GM23338 (cell line): ENCODE results near the gene RNF186. TPM values are rescaled to one million over a fixed set of nuclear protein-coding genes. Genes with fewer than 3 reads are reported as not detected.

Experiments
- ATAC-seq: fragments of 200-7000 bp; cut with Tn5 transposase; 3 replicates; pipeline ENCODE4 v1.9.1; 2020
- DNase-seq: peaks from one replicate; pipeline ENCODE4 v3.0.0-alpha.2; 2015; ENCODE audit warnings: low spot score
- H2AFZ ChIP-seq: fragments of 200-600 bp; sonication (generic); 2 replicates; pipeline ENCODE4 v1.8.0; 2016; ENCODE audit warnings: antibody characterized with exemption, mild to moderate bottlenecking, moderate library complexity
- H3F3A ChIP-seq: fragments of 200-600 bp; sonication (generic); replicated peaks from 2 replicates; pipeline ENCODE4 v1.8.0; 2017; ENCODE audit warnings: antibody characterized with exemption, mixed run types, low read depth
- H3K27ac ChIP-seq: fragments of 200-600 bp; sonication (generic); 2 replicates; pipeline ENCODE4 v1.6.1; 2016; ENCODE audit warnings: low read depth
- H3K27me3 ChIP-seq: fragments of 200-600 bp; sonication (generic); 2 replicates; pipeline ENCODE4 v1.8.0; 2016; ENCODE audit warnings: mild to moderate bottlenecking, mixed run types, moderate library complexity; ENCODE audit not compliant: insufficient read depth
- H3K36me3 ChIP-seq: fragments of 200-600 bp; sonication (generic); 2 replicates; pipeline ENCODE4 v1.8.0; 2016; ENCODE audit warnings: mild to moderate bottlenecking; ENCODE audit not compliant: insufficient read depth
- H3K4me1 ChIP-seq: fragments of 200-600 bp; sonication (generic); 2 replicates; pipeline ENCODE4 v1.8.0; 2016; ENCODE audit warnings: mild to moderate bottlenecking, moderate library complexity; ENCODE audit not compliant: insufficient read depth
- H3K4me2 ChIP-seq: fragments of 200-600 bp; sonication (generic); 2 replicates; pipeline ENCODE4 v1.7.1; 2017; ENCODE audit warnings: mixed run types
- H3K4me3 ChIP-seq: fragments of 200-600 bp; sonication (generic); 2 replicates; pipeline ENCODE4 v1.6.1; 2016; ENCODE audit warnings: mixed run types
- H3K79me2 ChIP-seq: fragments of 200-600 bp; sonication (generic); replicated peaks from 2 replicates; pipeline ENCODE4 v1.8.0; 2017; ENCODE audit warnings: mild to moderate bottlenecking; ENCODE audit not compliant: insufficient read depth
- H3K9me2 ChIP-seq: fragments of 200-600 bp; sonication (generic); 2 replicates; pipeline ENCODE4 v1.8.0; 2017; ENCODE audit not compliant: insufficient read depth
- H4K20me1 ChIP-seq: fragments of 200-600 bp; sonication (generic); replicated peaks from 2 replicates; pipeline ENCODE4 v1.8.0; 2017; ENCODE audit warnings: mild to moderate bottlenecking; ENCODE audit not compliant: insufficient read depth
- H3K27ac Mint-ChIP-seq: 2 replicates; pipeline ENCODE4 v1.8.0; 2020; ENCODE audit warnings: inconsistent platforms, mild to moderate bottlenecking, moderate library complexity, mixed read lengths
- H3K27me3 Mint-ChIP-seq: 3 replicates; pipeline ENCODE4 v1.8.0; 2022; ENCODE audit warnings: low read depth, mild to moderate bottlenecking, moderate library complexity, mixed read lengths, inconsistent platforms; ENCODE audit not compliant: insufficient read depth, poor library complexity
- H3K36me3 Mint-ChIP-seq: 3 replicates; pipeline ENCODE4 v1.8.0; 2021; ENCODE audit warnings: low read depth, mild to moderate bottlenecking, inconsistent platforms, moderate library complexity, mixed read lengths
- H3K4me1 Mint-ChIP-seq: 3 replicates; pipeline ENCODE4 v1.8.0; 2020; ENCODE audit warnings: mild to moderate bottlenecking, inconsistent platforms, mixed read lengths
- H3K4me3 Mint-ChIP-seq: 3 replicates; pipeline ENCODE4 v1.8.0; 2021; ENCODE audit warnings: moderate library complexity, mild to moderate bottlenecking, inconsistent platforms, mixed read lengths
- H3K9me3 Mint-ChIP-seq: 3 replicates; pipeline ENCODE4 v1.8.0; 2020; ENCODE audit warnings: moderate library complexity, mild to moderate bottlenecking, inconsistent platforms, mixed read lengths
- CREB1 ChIP-seq: fragments of 250-450 bp; sonication (Bioruptor Pico); IDR thresholded peaks from 2 replicates; pipeline ENCODE4 v1.5.0; 2020; ENCODE audit warnings: low read depth, mild to moderate bottlenecking, moderate library complexity
- EZH2 ChIP-seq: fragments of 200-600 bp; sonication (generic); IDR thresholded peaks from one replicate; pipeline ENCODE4 v1.8.0; 2017; ENCODE audit warnings: antibody characterized with exemption, mild to moderate bottlenecking, low read depth; ENCODE audit not compliant: unreplicated experiment
- JUNB ChIP-seq: IDR thresholded peaks from one replicate; pipeline ENCODE4 v1.6.1; 2016; ENCODE audit warnings: antibody characterized with exemption; ENCODE audit not compliant: unreplicated experiment
- NANOG ChIP-seq: IDR thresholded peaks from 2 replicates; pipeline ENCODE4 v1.6.1; 2016; ENCODE audit warnings: antibody characterized with exemption, borderline replicate concordance
- POLR2AphosphoS5 ChIP-seq: IDR thresholded peaks from 2 replicates; pipeline ENCODE4 v1.6.1; 2016; ENCODE audit warnings: antibody characterized with exemption, low read depth
- STAT1 ChIP-seq: IDR thresholded peaks from one replicate; pipeline ENCODE4 v1.6.1; 2016; ENCODE audit warnings: antibody characterized with exemption; ENCODE audit not compliant: unreplicated experiment
- ZNF114 ChIP-seq: fragments of 250-450 bp; sonication (Bioruptor Pico); IDR thresholded peaks from 2 replicates; pipeline ENCODE4 v1.5.0; 2020; ENCODE audit warnings: mild to moderate bottlenecking, moderate library complexity
- ZNF331 ChIP-seq: fragments of 250-450 bp; sonication (Bioruptor Pico); IDR thresholded peaks from 2 replicates; pipeline ENCODE4 v1.5.0; 2020; ENCODE audit warnings: low read depth, mild to moderate bottlenecking, moderate library complexity
- polyA plus RNA-seq: library from polyadenylated mRNA; unstranded; fragments of >200 nt; fragmentation: Nextera tagmentation; extraction: Ambion mirVana; gene quantifications from 2 replicates; pipeline ENCODE4 v1.2.1, GENCODE V29; 2016
- total RNA-seq: library from RNA; depleted of rRNA; stranded (reverse); fragments of >200 nt; shearing (Covaris generic); gene quantifications from 2 replicates; pipeline ENCODE4 v1.2.3, GENCODE V29; 2014
- TF ChIP-seq, protein P1 (sequence below), 2 experiments: fragments of 200-600 bp in 1 of 2; sonication (generic) in 1 of 2; conservative IDR thresholded peaks; 2 replicates each; pipeline versions ENCODE4 v1.5.1 to v1.6.1; 2016 to 2017; ENCODE audit warnings: antibody characterized with exemption in 2 of 2, low read depth in 2 of 2, mild to moderate bottlenecking in 2 of 2, moderate library complexity in 1 of 2
- TF ChIP-seq, protein P2 (sequence below): IDR thresholded peaks from one replicate; pipeline ENCODE4 v1.6.1; 2018; ENCODE audit warnings: antibody characterized with exemption; ENCODE audit not compliant: unreplicated experiment
- TF ChIP-seq, protein P3 (sequence below): IDR thresholded peaks from 2 replicates; pipeline ENCODE4 v1.6.1; 2016; ENCODE audit warnings: antibody characterized with exemption

RNF186 gene
- total and polyA plus RNA-seq, 2 experiments from 2014 or later: not detected

DNA sequence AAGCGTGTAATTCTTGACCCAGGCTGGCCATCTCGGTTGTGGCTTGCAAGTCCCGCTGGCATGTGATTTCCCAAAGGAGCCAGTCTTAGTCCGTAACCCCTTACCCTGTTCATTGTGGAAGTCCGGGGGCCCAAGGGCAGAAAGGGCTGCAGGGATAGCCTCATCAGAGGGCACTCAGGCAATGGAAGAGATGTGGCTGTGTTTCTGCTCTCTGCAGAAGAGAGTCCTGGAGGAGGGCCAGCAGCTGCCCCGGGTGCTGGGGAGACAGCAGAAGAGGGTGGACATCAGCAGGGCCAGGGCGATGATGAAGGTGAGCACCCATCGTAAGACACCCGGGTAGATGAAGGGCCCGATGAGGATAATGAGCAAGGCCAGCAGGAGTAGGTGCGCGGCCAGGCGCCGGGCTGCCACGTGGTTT, 830 bp downstream of the RNF186 start:
- Mint-ChIP-seq H3K36me3 (no peaks in the 10 kb centered on the region; the same call in 2 of the 3 replicates), H3K4me1 (peaks cover 33% of the 10 kb centered on the region), H3K27me3 (peaks cover 12% of the 10 kb centered on the region), H3K27ac (no peak overlapping the region), H3K4me3 (no peak overlapping the region), H3K9me3 (peaks cover 5% of the 10 kb centered on the region; the same call in 2 of the 3 replicates)
- no peak for DNase-seq
- no peaks in the 10 kb centered on the region for H3K79me2 ChIP-seq
- H3K9me2 ChIP-seq: no peaks in the 10 kb centered on the region
- no peak for ATAC-seq
- no peak overlapping the region for H3K4me3 ChIP-seq
- H2AFZ ChIP-seq: no peak overlapping the region; the same call in 1 of the 2 replicates
- H3K27ac ChIP-seq: no peak overlapping the region
- peaks cover 26% of the 10 kb centered on the region for H3K4me1 ChIP-seq
- no peak for TF ChIP-seq STAT1
- TF ChIP-seq NANOG: no peak
- TF ChIP-seq, protein P1, sequence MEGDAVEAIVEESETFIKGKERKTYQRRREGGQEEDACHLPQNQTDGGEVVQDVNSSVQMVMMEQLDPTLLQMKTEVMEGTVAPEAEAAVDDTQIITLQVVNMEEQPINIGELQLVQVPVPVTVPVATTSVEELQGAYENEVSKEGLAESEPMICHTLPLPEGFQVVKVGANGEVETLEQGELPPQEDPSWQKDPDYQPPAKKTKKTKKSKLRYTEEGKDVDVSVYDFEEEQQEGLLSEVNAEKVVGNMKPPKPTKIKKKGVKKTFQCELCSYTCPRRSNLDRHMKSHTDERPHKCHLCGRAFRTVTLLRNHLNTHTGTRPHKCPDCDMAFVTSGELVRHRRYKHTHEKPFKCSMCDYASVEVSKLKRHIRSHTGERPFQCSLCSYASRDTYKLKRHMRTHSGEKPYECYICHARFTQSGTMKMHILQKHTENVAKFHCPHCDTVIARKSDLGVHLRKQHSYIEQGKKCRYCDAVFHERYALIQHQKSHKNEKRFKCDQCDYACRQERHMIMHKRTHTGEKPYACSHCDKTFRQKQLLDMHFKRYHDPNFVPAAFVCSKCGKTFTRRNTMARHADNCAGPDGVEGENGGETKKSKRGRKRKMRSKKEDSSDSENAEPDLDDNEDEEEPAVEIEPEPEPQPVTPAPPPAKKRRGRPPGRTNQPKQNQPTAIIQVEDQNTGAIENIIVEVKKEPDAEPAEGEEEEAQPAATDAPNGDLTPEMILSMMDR (conservative IDR thresholded peaks at IDR 0.05; ENCODE audit: low read depth in 2 of 2): no peak
- TF ChIP-seq, protein P2, sequence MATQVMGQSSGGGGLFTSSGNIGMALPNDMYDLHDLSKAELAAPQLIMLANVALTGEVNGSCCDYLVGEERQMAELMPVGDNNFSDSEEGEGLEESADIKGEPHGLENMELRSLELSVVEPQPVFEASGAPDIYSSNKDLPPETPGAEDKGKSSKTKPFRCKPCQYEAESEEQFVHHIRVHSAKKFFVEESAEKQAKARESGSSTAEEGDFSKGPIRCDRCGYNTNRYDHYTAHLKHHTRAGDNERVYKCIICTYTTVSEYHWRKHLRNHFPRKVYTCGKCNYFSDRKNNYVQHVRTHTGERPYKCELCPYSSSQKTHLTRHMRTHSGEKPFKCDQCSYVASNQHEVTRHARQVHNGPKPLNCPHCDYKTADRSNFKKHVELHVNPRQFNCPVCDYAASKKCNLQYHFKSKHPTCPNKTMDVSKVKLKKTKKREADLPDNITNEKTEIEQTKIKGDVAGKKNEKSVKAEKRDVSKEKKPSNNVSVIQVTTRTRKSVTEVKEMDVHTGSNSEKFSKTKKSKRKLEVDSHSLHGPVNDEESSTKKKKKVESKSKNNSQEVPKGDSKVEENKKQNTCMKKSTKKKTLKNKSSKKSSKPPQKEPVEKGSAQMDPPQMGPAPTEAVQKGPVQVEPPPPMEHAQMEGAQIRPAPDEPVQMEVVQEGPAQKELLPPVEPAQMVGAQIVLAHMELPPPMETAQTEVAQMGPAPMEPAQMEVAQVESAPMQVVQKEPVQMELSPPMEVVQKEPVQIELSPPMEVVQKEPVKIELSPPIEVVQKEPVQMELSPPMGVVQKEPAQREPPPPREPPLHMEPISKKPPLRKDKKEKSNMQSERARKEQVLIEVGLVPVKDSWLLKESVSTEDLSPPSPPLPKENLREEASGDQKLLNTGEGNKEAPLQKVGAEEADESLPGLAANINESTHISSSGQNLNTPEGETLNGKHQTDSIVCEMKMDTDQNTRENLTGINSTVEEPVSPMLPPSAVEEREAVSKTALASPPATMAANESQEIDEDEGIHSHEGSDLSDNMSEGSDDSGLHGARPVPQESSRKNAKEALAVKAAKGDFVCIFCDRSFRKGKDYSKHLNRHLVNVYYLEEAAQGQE: no peak
- TF ChIP-seq EZH2: no peak
- TF ChIP-seq, protein P3, sequence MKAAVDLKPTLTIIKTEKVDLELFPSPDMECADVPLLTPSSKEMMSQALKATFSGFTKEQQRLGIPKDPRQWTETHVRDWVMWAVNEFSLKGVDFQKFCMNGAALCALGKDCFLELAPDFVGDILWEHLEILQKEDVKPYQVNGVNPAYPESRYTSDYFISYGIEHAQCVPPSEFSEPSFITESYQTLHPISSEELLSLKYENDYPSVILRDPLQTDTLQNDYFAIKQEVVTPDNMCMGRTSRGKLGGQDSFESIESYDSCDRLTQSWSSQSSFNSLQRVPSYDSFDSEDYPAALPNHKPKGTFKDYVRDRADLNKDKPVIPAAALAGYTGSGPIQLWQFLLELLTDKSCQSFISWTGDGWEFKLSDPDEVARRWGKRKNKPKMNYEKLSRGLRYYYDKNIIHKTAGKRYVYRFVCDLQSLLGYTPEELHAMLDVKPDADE: no peak
- TF ChIP-seq ZNF114: no peak
- no peak for TF ChIP-seq CREB1 (CRISPR knock-in tag)
- no peak for TF ChIP-seq JUNB
- TF ChIP-seq POLR2AphosphoS5: no peak
- H3K36me3 ChIP-seq: no peaks in the 10 kb centered on the region
- H4K20me1 ChIP-seq: no peaks in the 10 kb centered on the region
- no peaks in the 10 kb centered on the region for H3F3A ChIP-seq
- H3K27me3 ChIP-seq: no peaks in the 10 kb centered on the region
- no peak overlapping the region for H3K4me2 ChIP-seq

DNA sequence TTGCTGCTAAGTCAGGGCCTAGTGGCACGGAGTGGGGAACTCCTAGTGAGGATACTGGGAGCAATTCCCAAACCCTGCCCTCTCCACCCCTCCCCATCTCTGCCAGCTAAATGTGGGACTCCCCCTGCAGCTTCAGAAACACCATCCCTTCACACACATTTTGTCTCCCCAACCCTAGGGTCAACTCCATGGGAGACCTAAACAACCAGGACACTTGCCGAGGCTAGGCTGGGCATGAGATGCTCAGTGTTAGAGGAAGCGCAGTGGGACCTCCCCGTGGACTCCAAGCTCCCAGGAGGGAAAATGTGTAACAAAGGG, 1.5 kb downstream of the RNF186 start:
- H3K27ac Mint-ChIP-seq: no peak overlapping the region
- H4K20me1 ChIP-seq: no peaks in the 10 kb centered on the region
- TF ChIP-seq, protein P2: no peak
- TF ChIP-seq ZNF114 (no peak), ZNF331 (CRISPR knock-in tag) (no peak)

More for the DNA sequence above, 1.5 kb downstream of the RNF186 start:
- H3K27me3 Mint-ChIP-seq: peaks cover 12% of the 10 kb centered on the region
- peaks cover 8% of the 10 kb centered on the region; the same call in 2 of the 3 replicates for H3K9me3 Mint-ChIP-seq
- H2AFZ ChIP-seq: no peak overlapping the region; the same call in 1 of the 2 replicates
- no peaks in the 10 kb centered on the region for H3F3A ChIP-seq
- no peaks in the 10 kb centered on the region for H3K79me2 ChIP-seq
- no peak overlapping the region for H3K4me3 Mint-ChIP-seq
- H3K36me3 Mint-ChIP-seq: no peaks in the 10 kb centered on the region; the same call in 2 of the 3 replicates
- peaks cover 26% of the 10 kb centered on the region for H3K4me1 ChIP-seq
- no peaks in the 10 kb centered on the region for H3K36me3 ChIP-seq
- H3K27me3 ChIP-seq: no peaks in the 10 kb centered on the region
- H3K9me2 ChIP-seq: no peaks in the 10 kb centered on the region
- peaks cover 33% of the 10 kb centered on the region for H3K4me1 Mint-ChIP-seq
- no peak overlapping the region for H3K4me3 ChIP-seq
- DNase-seq (no peak), ATAC-seq (no peak)
- H3K4me2 ChIP-seq: no peak overlapping the region
- H3K27ac ChIP-seq: no peak overlapping the region
